ENCODE measurements around the gene CCIN. TPM values are rescaled to one million over a fixed set of nuclear protein-coding genes. Genes with fewer than 3 reads are reported as not detected.

CCIN gene
- polyA plus RNA-seq, 3 donors, result 0.11 to 2.3 (median 0.35) TPM

GRCh38 chr9:36126016-36126730 is 43.0 kb upstream of the CCIN start:
- no peak for TF ChIP-seq CTCF (IDR thresholded peaks at IDR 0.05)
- DNase-seq, result no peak
- H3K9ac ChIP-seq (ENCODE audit: insufficient read depth, low read length, poor library complexity, severe bottlenecking), result no peak overlapping the region

GRCh38 chr9:36127652-36128244 is 41.4 kb upstream of the CCIN start:
- H3K27ac Mint-ChIP-seq, result peak overlapping the region; percentile 93 to 99 (median 98)
- Histone ChIP-seq H3K9me3 (replicated peaks in 1 of 2; ENCODE audit: control insufficient read depth in 1 of 2, insufficient read depth in 1 of 2, low read length in 2 of 2) (no peaks in the 10 kb centered on the region), H3K4me1 (ENCODE audit: control insufficient read depth in 1 of 2, insufficient read depth in 2 of 2, low read length in 2 of 2) (peaks cover 64 to 82% of the 10 kb centered on the region in 2 donors), H2AFZ (ENCODE audit: insufficient read depth, low read depth, low read length, poor library complexity, severe bottlenecking) (peak overlapping the region; percentile 51), H3K9ac (ENCODE audit: insufficient read depth, low read length, poor library complexity, severe bottlenecking) (peak overlapping the region; percentile 66), H3K36me3 (replicated peaks in 1 of 2; ENCODE audit: control insufficient read depth in 1 of 2, insufficient read depth in 2 of 2, low read length in 2 of 2) (no peaks in the 10 kb centered on the region), H3K4me2 (replicated peaks; ENCODE audit: extremely low read depth, low read length, poor library complexity, severe bottlenecking) (peak overlapping the region; percentile 73), H3K27ac (ENCODE audit: low read depth in 1 of 2, low read length in 2 of 2) (peak overlapping the region; percentile 88 to 98), H3K79me2 (ENCODE audit: insufficient read depth, low read length) (peaks cover 20% of the 10 kb centered on the region), H3K27me3 (ENCODE audit: control insufficient read depth in 2 of 2, insufficient read depth in 2 of 2, low read length in 2 of 2) (no peaks in the 10 kb centered on the region), H3K4me3 (replicated peaks in 1 of 3; ENCODE audit: low read depth in 2 of 3, low read length in 3 of 3) (peak overlapping the region in 1 of 3 experiments; percentile 66), H4K20me1 (ENCODE audit: insufficient read depth, low read length) (no peaks in the 10 kb centered on the region)
- WGBS (ENCODE audit: insufficient coverage), result 0% methylated on average over 2 of the region's 5 CpGs
- peaks cover 0 to 4% (median 0%) of the 10 kb centered on the region in 3 donors for H3K27me3 Mint-ChIP-seq (ENCODE audit: low read depth in 3 of 3)
- DNase-seq, result peak; percentile 83 to 87 (median 86)
- H3K9me3 Mint-ChIP-seq, result peaks cover 0 to 5% (median 0%) of the 10 kb centered on the region in 7 donors
- H3K4me1 Mint-ChIP-seq, result peaks cover 72% of the 10 kb centered on the region
- intact Hi-C loops (cut with micrococcal nuclease), result loop anchor here in 1 of 2 donors (5.0 kb wide), 1 partner anchor 40 kb away; the partner anchor contains the start of gene CCIN
- H3K4me3 Mint-ChIP-seq, result peak overlapping the region; percentile 53 to 88
- H3K36me3 Mint-ChIP-seq, result peaks cover 2% of the 10 kb centered on the region in 2 donors
- no peak for TF ChIP-seq CTCF (IDR thresholded peaks at IDR 0.05)

More at GRCh38 chr9:36126016-36126730, 43.0 kb upstream of the CCIN start:
- no peaks in the 10 kb centered on the region for H3K36me3 ChIP-seq (replicated peaks in 1 of 2; ENCODE audit: control insufficient read depth in 1 of 2, insufficient read depth in 2 of 2, low read length in 2 of 2)
- no peaks in the 10 kb centered on the region for H3K9me3 ChIP-seq (replicated peaks in 1 of 2; ENCODE audit: control insufficient read depth in 1 of 2, insufficient read depth in 1 of 2, low read length in 2 of 2)
- H2AFZ ChIP-seq (ENCODE audit: insufficient read depth, low read depth, low read length, poor library complexity, severe bottlenecking), result peak overlapping the region; percentile 49
- Mint-ChIP-seq H3K4me1 (peaks cover 76% of the 10 kb centered on the region), H3K27me3 (ENCODE audit: low read depth in 3 of 3) (peaks cover 0 to 4% (median 0%) of the 10 kb centered on the region in 3 donors), H3K4me3 (no peak overlapping the region), H3K9me3 (peaks cover 0 to 4% (median 0%) of the 10 kb centered on the region in 7 donors), H3K27ac (peak overlapping the region; percentile 45 to 98 (median 93)), H3K36me3 (peaks cover 6 to 12% of the 10 kb centered on the region in 2 donors)
- peaks cover 75 to 86% of the 10 kb centered on the region in 2 donors for H3K4me1 ChIP-seq (ENCODE audit: control insufficient read depth in 1 of 2, insufficient read depth in 2 of 2, low read length in 2 of 2)
- intact Hi-C loops (cut with micrococcal nuclease), result loop anchor here in 1 of 2 donors (5.0 kb wide), 1 partner anchor 41 kb away; the partner anchor contains the start of gene CCIN
- peak overlapping the region; percentile 1 for H3K4me2 ChIP-seq (replicated peaks; ENCODE audit: extremely low read depth, low read length, poor library complexity, severe bottlenecking)
- 42% methylated on average over 5 of the region's 7 CpGs for WGBS (ENCODE audit: insufficient coverage)
- peak overlapping the region in 1 of 3 experiments; percentile 5 for H3K4me3 ChIP-seq (replicated peaks in 1 of 3; ENCODE audit: low read depth in 2 of 3, low read length in 3 of 3)
- H3K27ac ChIP-seq (ENCODE audit: low read depth in 1 of 2, low read length in 2 of 2), result peak overlapping the region; percentile 22 to 98
- peaks cover 20% of the 10 kb centered on the region for H3K79me2 ChIP-seq (ENCODE audit: insufficient read depth, low read length)
- H4K20me1 ChIP-seq (ENCODE audit: insufficient read depth, low read length), result no peaks in the 10 kb centered on the region
- H3K27me3 ChIP-seq (ENCODE audit: control insufficient read depth in 2 of 2, insufficient read depth in 2 of 2, low read length in 2 of 2), result no peaks in the 10 kb centered on the region

Measured in CD14-positive monocyte (primary cell).